ENCODE measurements around the gene PKLR.

GRCh38 chr1:155250633-155251449, 50.4 kb downstream of the PKLR start:
- peak; percentile 96 to 99 for TF ChIP-seq CTCF (conservative IDR thresholded peaks at IDR 0.05 in 1 of 2, IDR thresholded peaks at IDR 0.05 in 1 of 2; ENCODE audit: low read depth in 1 of 2, low read length in 2 of 2)
- no peak for TF ChIP-seq EZH2 (IDR thresholded peaks at IDR 0.05; ENCODE audit: low read length, missing control alignments)
